ENCODE results near the gene ZC3H18.

The ZC3H18 gene

GRCh38 chr16:88622125-88622524 lies 51.9 kb downstream of the ZC3H18 start:
- no peak for TF ChIP-seq POLR2AphosphoS5 (IDR thresholded peaks at IDR 0.05; ENCODE audit: low read depth)
- TF ChIP-seq, protein P1, sequence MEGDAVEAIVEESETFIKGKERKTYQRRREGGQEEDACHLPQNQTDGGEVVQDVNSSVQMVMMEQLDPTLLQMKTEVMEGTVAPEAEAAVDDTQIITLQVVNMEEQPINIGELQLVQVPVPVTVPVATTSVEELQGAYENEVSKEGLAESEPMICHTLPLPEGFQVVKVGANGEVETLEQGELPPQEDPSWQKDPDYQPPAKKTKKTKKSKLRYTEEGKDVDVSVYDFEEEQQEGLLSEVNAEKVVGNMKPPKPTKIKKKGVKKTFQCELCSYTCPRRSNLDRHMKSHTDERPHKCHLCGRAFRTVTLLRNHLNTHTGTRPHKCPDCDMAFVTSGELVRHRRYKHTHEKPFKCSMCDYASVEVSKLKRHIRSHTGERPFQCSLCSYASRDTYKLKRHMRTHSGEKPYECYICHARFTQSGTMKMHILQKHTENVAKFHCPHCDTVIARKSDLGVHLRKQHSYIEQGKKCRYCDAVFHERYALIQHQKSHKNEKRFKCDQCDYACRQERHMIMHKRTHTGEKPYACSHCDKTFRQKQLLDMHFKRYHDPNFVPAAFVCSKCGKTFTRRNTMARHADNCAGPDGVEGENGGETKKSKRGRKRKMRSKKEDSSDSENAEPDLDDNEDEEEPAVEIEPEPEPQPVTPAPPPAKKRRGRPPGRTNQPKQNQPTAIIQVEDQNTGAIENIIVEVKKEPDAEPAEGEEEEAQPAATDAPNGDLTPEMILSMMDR (IDR thresholded peaks at IDR 0.05; ENCODE audit: insufficient read depth, low read length): no peak
- TF ChIP-seq REST (IDR thresholded peaks at IDR 0.05; ENCODE audit: insufficient replicate concordance, low read depth): no peak
- no peak for TF ChIP-seq SPI1 (IDR thresholded peaks at IDR 0.05; ENCODE audit: borderline replicate concordance, low read depth)
- no peak for TF ChIP-seq GABPA (IDR thresholded peaks at IDR 0.05; ENCODE audit: low read depth)
- Histone ChIP-seq H3K27me3 (ENCODE audit: insufficient read depth, poor library complexity, severe bottlenecking) (no peaks in the 10 kb centered on the region), H3K27ac (replicated peaks) (no peak overlapping the region), H3K4me3 (replicated peaks; ENCODE audit: insufficient read depth, low read length) (no peak overlapping the region)
- DNase-seq (ENCODE audit: low read depth in 1 of 2, low spot score in 1 of 2): no peak

- DNase-seq (ENCODE audit: low read depth in 1 of 2, low spot score in 1 of 2): no peak
- H3K27me3 ChIP-seq (ENCODE audit: insufficient read depth, poor library complexity, severe bottlenecking): no peaks in the 10 kb centered on the region
- no peak overlapping the region for H3K4me3 ChIP-seq (replicated peaks; ENCODE audit: insufficient read depth, low read length)
- TF ChIP-seq REST (IDR thresholded peaks at IDR 0.05; ENCODE audit: insufficient replicate concordance, low read depth): no peak
- no peak for TF ChIP-seq SPI1 (IDR thresholded peaks at IDR 0.05; ENCODE audit: borderline replicate concordance, low read depth)
- no peak for TF ChIP-seq GABPA (IDR thresholded peaks at IDR 0.05; ENCODE audit: low read depth)
- TF ChIP-seq, protein P1 (IDR thresholded peaks at IDR 0.05; ENCODE audit: insufficient read depth, low read length): no peak
- no peak for TF ChIP-seq POLR2AphosphoS5 (IDR thresholded peaks at IDR 0.05; ENCODE audit: low read depth)
- H3K27ac ChIP-seq (replicated peaks): no peak overlapping the region
Measured at GRCh38 chr16:88622866-88623265, 52.7 kb downstream of the ZC3H18 start.

- no peak for DNase-seq (ENCODE audit: low read depth in 1 of 2, low spot score in 1 of 2)
- no peak overlapping the region for H3K4me3 ChIP-seq (replicated peaks; ENCODE audit: insufficient read depth, low read length)
- no peak for TF ChIP-seq SPI1 (IDR thresholded peaks at IDR 0.05; ENCODE audit: borderline replicate concordance, low read depth)
- TF ChIP-seq, protein P1 (IDR thresholded peaks at IDR 0.05; ENCODE audit: insufficient read depth, low read length): no peak
- TF ChIP-seq GABPA (IDR thresholded peaks at IDR 0.05; ENCODE audit: low read depth): no peak
- no peak for TF ChIP-seq REST (IDR thresholded peaks at IDR 0.05; ENCODE audit: insufficient replicate concordance, low read depth)
- TF ChIP-seq POLR2AphosphoS5 (IDR thresholded peaks at IDR 0.05; ENCODE audit: low read depth): no peak
- no peak overlapping the region for H3K27ac ChIP-seq (replicated peaks)
- no peaks in the 10 kb centered on the region for H3K27me3 ChIP-seq (ENCODE audit: insufficient read depth, poor library complexity, severe bottlenecking)
Measured at GRCh38 chr16:88623858-88624257, 53.7 kb downstream of the ZC3H18 start.

Data from HL-60 (cell line).